ENCODE data around the gene SF3A2. TPM values are rescaled to one million over a fixed set of nuclear protein-coding genes. Genes with fewer than 3 reads are reported as not detected.
A peak's percentile ranks its signal among the peaks of the same experiment; 100 is the strongest.

The SF3A2 gene
- total RNA-seq, 1 donor from 2014 or later: 71.2 TPM

GRCh38 chr19:2271234-2272103 is 34.8 kb downstream of the SF3A2 start:
- no peaks in the 10 kb centered on the region for H3K27me3 ChIP-seq
- peaks cover 0 to 22% of the 10 kb centered on the region in 2 donors for H3K36me3 ChIP-seq
- H3K4me3 ChIP-seq: peak overlapping the region; percentile 99 to 100
- DNase-seq (ENCODE audit: extremely low spot score in 2 of 2): no peak
- no peak for TF ChIP-seq CTCF (IDR thresholded peaks at IDR 0.05)
- no peak for TF ChIP-seq POLR2A (IDR thresholded peaks at IDR 0.05)
- TF ChIP-seq POLR2AphosphoS5 (IDR thresholded peaks at IDR 0.05; ENCODE audit: insufficient read depth in 1 of 2, low read depth in 1 of 2): peak in 1 of 2 donors; percentile 43
- H3K9me3 ChIP-seq: no peaks in the 10 kb centered on the region
- H3K27ac ChIP-seq: peak overlapping the region; percentile 99
- intact Hi-C loops (cut with DNase I): loop anchor here (5.0 kb wide), 1 partner anchor 109 kb away; the partner anchor contains the start of gene DOT1L
- H3K4me1 ChIP-seq: peaks cover 62% of the 10 kb centered on the region

GRCh38 chr19:2273356-2274184 is 36.9 kb downstream of the SF3A2 start:
- no peaks in the 10 kb centered on the region for H3K9me3 ChIP-seq
- TF ChIP-seq POLR2A (IDR thresholded peaks at IDR 0.05) (no peak), CTCF (IDR thresholded peaks at IDR 0.05) (peak; percentile 91 to 98 (median 92)), POLR2AphosphoS5 (IDR thresholded peaks at IDR 0.05; ENCODE audit: insufficient read depth in 1 of 2, low read depth in 1 of 2) (peak; percentile 47 to 72)
- DNase-seq (ENCODE audit: extremely low spot score in 2 of 2): no peak
- peak overlapping the region; percentile 22 to 37 for H3K4me3 ChIP-seq
- no peaks in the 10 kb centered on the region for H3K27me3 ChIP-seq
- intact Hi-C loops (cut with DNase I): loop anchor here (5.0 kb wide), 1 partner anchor 111 kb away; the partner anchor contains the start of gene DOT1L
- peak overlapping the region; percentile 99 for H3K27ac ChIP-seq
- peaks cover 0 to 22% of the 10 kb centered on the region in 2 donors for H3K36me3 ChIP-seq
- H3K4me1 ChIP-seq: peaks cover 59% of the 10 kb centered on the region

GRCh38 chr19:2274185-2274711 is 37.6 kb downstream of the SF3A2 start:
- H3K4me1 ChIP-seq: peaks cover 59% of the 10 kb centered on the region
- H3K27me3 ChIP-seq: no peaks in the 10 kb centered on the region
- peak overlapping the region; percentile 99 for H3K27ac ChIP-seq
- intact Hi-C loops (cut with DNase I): loop anchor here (5.0 kb wide), 1 partner anchor 112 kb away; the partner anchor contains the start of gene DOT1L
- no peak for TF ChIP-seq POLR2A (IDR thresholded peaks at IDR 0.05)
- TF ChIP-seq POLR2AphosphoS5 (IDR thresholded peaks at IDR 0.05; ENCODE audit: insufficient read depth in 1 of 2, low read depth in 1 of 2): no peak
- TF ChIP-seq CTCF (IDR thresholded peaks at IDR 0.05): no peak
- no peak for DNase-seq (ENCODE audit: extremely low spot score in 2 of 2)
- no peaks in the 10 kb centered on the region for H3K9me3 ChIP-seq
- peak overlapping the region; percentile 22 to 37 for H3K4me3 ChIP-seq
- peaks cover 0 to 22% of the 10 kb centered on the region in 2 donors for H3K36me3 ChIP-seq

- TF ChIP-seq CTCF (IDR thresholded peaks at IDR 0.05) (peak; percentile 22 to 39 (median 34)), POLR2AphosphoS5 (IDR thresholded peaks at IDR 0.05; ENCODE audit: insufficient read depth in 1 of 2, low read depth in 1 of 2) (peak in 1 of 2 donors; percentile 36), POLR2A (IDR thresholded peaks at IDR 0.05) (no peak)
- Histone ChIP-seq H3K4me3 (no peak overlapping the region), H3K27ac (peak overlapping the region; percentile 27), H3K27me3 (no peaks in the 10 kb centered on the region), H3K36me3 (peaks cover 0 to 22% of the 10 kb centered on the region in 2 donors), H3K4me1 (peaks cover 59% of the 10 kb centered on the region), H3K9me3 (no peaks in the 10 kb centered on the region)
- DNase-seq (ENCODE audit: extremely low spot score in 2 of 2): no peak
- intact Hi-C loops (cut with DNase I): loop anchor here (5.0 kb wide), 1 partner anchor 113 kb away; the partner anchor contains the start of gene DOT1L
These were observed 38.4 kb downstream of the SF3A2 start for GRCh38 chr19:2274931-2275535.

Measured in vagina (tissue), 2 donors.